ENCODE data around the gene TMTC1.

Gene TMTC1

DNA sequence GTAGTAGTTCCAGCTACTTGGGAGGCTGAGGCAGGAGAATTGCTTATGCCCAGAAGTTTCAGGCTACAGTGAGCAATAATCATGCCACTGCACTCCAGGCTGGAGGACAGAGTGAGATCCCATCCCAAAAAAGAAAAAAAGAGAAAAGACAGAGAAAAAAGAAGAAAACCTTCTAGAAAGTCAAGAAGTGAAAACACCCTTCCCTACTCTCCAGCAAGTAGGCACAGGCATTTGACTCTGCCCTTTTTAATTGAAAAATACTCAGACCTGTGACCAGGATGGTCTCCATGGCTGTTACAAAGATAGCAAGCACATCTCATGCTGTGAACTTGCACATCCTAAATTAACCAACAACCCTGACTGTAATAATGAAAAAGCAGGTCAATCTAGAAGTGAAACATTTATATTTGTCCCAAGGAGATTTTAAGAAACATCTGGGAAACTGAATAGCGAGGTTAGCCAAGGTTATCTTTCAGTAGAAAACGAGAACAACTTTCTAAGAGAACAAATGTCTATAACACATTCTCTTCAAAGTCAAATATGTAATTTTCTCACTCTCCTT is 2.0 kb downstream of the TMTC1 start:
- Histone ChIP-seq H3K27ac (peak overlapping the region in 11 of 21 experiments; percentile 10 to 91 (median 72)), H3K4me3 (peak overlapping the region; percentile 39 to 62 (median 58))

DNA sequence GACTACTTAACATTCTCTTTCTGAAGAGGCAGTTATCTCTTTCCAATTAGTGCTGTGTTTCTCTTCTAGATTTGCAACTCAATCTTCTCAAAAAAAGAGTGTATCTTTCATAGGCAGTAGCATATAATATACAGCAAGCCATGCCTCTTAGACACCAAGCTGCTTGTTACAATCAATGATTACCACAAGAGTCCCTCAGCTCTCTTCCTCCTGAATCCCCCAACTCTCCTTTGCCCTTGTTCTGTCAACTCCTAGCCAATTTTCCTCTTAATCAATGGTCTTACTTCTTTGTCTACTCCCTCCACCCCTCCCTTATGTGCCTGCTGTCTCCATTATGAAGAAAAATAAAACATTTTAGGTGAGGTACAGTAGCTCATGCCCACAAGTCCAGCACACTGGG is 2.6 kb downstream of the TMTC1 start:
- Histone ChIP-seq H3K4me3 (peak overlapping the region in 1 of 7 experiments; percentile 4), H3K27ac (peak overlapping the region in 3 of 21 experiments; percentile 36 to 91 (median 75))

DNA sequence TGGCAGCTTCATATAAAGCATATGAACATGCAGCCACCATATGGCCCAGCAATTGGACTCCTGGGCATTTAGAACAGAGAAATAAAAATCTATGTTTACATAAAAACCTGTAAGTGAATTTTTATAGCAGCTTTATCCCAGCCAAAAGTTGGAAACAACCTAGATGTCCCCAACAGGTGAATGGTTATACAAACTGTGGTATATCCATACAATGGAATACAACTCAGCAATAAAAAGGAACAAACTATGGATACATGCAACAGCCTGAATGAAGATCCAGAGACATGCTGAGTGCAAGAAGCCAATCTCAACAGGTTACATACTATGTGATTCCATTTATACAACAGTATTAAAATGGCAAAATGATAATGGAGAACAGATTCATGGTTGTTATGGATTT is 3.7 kb downstream of the TMTC1 start:
- Histone ChIP-seq H3K27ac (no peak overlapping the region), H3K4me3 (no peak overlapping the region)

DNA sequence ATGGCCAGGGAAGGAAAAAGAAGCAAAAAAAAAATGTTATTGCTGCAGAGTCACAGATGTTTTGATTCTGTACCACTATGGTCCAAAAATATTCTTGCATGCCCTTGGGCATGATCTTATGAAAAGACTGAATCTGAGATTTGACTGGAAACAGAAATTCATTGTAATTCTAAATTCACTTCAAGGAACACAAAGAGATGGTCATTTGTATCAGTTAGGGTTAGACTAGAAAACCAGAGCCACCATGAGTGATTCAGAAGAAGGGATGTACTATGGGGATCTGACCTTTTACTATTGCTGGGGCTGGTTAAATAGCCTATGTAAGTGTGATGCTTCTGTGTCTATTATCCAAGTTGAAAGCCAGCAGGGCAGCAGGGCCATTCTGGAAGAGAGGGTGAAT is 5.2 kb downstream of the TMTC1 start:
- Histone ChIP-seq H3K4me3 (no peak overlapping the region), H3K27ac (no peak overlapping the region)

DNA sequence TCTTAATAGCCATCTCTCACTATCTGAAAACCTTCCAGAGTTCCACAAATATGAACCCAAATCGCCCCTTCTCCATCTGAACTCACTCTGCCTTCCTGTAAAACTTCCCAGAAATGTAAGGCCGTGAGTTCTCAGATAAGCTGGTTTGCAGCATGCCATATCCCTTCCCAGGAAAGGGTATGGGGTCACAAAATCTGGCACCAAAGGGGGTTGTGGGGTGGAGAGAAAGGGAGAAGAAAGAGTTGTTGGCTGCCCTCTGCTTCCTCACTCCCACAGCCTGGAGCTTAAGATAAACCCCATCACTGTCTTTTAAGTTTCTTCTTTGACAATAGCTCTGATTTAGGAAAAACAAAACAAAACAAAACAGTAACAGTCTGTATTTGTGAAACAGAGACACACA is 10.7 kb downstream of the TMTC1 start:
- H3K4me3 ChIP-seq, result no peak overlapping the region
- H3K27ac ChIP-seq, result no peak overlapping the region

DNA sequence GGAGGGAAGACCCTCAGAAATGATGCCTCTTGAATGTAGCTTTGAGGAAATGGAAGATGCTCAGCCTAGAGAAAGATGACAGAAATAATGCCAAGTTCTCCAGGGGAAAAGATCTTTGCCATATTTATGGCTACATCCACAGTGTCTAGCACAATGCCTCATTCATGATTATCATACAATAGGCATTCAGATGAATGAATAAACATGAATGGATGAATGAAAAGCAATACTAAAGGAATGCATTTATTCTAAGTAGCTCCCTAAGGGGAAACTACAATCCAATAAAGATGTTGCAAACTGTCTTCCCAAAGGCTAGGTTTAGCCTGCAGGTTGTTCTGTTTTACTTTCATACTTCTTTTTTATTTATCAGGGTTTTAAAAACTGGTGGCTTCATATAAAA is 12.0 kb downstream of the TMTC1 start:
- Histone ChIP-seq H3K4me3 (no peak overlapping the region), H3K27ac (no peak overlapping the region)

DNA sequence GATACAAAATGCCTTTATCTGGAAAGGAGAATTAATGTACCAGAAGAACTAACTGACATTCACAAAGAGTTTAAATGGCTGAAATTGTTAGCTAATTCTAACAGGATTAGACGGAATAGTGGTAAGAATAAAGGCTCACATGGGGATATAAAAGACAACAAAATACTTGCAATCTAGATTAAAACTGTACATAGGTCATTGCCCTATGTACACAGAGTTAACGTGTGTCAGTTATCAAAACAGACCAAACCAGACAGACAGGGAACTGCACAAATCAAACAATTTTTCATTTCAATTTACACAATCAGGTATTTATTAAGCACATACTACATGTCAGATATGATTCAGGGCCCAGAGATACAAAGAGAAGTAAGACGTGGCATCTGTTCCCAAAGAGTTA is 12.6 kb downstream of the TMTC1 start:
- no peak overlapping the region for H3K4me3 ChIP-seq
- no peak overlapping the region for H3K27ac ChIP-seq

DNA sequence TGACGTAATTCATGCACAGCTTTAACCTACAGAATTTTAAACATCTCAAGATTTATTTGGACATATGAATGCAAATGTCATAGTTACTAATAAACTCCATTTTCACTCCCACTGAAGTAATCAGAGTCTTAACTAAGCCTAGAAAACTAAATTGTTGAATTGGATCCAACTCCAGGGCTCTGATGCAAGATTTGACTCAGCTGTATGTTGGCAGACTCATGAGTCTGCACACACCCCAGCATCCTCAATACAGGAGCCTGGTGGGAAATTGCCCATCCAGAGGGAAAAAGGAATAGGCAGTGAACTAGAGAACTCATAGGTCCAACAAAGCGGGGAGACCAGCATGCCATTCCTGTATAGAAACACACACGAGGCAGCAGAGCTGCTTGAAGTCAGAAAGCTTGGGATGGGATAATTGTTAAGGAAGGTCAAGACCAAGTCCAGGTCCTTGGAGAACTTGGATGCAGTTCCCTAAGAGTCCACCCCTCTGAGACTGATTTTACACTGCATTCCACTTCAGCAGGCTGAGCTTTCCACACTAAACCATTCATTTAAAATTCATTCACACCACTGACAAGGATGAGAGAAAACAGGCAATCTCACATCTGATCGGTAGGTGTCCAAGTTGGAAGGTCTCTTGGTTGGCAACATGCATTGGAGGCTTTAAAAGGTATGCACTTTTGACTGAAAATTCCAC is 14.4 kb downstream of the TMTC1 start:
- Histone ChIP-seq H3K27ac (no peak overlapping the region), H3K4me3 (no peak overlapping the region)

DNA sequence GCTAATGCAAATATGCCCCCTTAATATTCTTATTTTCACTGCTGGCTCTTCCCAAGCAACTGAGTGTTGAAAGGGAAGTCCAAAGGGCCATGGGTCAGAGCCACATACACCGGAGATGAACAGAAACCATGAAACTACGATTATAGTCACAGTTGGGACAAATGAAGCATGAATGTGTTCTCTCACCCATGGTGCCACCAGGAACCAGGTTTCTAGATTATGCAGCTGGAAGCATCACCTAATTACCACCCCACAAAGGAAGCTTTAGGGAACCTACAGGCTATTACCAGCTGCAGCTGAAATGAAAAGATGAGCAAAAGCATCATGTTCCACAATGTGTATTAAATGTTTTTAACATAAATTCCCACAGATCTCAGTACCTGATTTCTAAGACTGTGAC is 15.4 kb downstream of the TMTC1 start:
- Histone ChIP-seq H3K4me3 (no peak overlapping the region), H3K27ac (no peak overlapping the region)

DNA sequence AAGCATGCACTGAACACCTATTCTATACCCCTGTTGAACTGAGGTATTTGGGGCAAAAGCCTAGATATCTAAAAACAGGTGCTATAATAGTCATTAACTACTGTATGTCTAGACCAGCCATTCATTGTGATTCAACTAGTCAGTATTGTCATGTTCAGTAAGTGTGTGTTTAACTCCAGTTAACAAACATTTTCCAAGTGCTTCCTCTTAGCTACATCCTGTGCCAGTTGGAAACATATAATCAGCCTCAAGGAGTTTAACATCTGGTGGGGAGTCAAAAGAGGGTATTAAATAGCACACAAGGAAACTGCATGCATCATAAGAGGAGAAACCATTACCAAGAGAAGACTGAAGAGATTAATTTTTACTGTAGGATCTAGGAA is 20.4 kb downstream of the TMTC1 start:
- H3K27ac ChIP-seq, result no peak overlapping the region
- H3K4me3 ChIP-seq, result no peak overlapping the region

DNA sequence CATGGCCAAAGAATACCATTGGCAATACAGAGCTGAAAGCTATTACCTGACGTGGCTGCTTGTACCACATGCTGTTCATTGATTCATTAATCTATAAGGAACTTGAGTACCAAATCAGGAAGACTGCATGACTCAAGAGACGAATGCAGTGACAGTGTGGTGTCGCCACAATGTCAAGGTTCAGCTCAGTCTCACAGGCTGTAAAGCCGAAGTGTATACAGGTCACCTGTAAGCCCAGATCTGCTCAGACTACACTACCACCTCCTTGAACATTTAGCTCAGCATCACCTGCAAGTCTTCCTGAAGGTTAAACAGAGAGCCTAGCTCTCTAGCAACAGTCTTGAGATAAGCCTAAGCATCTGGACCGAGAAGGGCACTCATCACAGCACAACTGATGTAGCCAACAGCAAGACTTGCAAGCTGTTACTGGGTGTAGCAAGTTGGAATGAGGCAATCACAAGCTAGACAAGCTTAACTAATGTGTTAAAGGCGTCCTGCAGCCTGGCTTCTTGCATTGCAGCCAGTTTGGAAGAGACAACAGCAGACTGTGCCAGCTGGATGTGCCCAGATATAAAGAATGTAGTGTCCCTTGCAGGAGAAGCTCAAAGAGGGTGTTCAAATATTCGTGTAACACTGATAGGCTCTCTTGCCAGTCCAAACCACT is 21.0 kb downstream of the TMTC1 start:
- Histone ChIP-seq H3K4me3 (no peak overlapping the region), H3K27ac (no peak overlapping the region)

DNA sequence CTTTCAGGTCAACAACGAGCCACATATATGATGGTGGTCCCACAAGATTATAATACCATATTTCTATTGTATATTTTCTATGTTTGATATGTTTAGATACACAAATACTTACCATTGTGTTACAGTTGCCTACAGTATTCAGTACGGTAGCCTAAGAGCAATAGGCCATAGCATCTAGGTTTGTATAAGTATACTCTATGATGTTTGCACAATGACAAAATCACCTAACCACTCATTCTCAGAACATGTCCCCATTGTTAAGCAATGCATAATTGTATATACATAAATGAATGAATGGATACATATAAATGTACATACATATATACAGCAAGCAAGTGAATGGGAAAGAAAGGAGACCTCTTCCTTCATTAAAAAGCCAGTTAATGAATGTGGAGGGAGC is 23.8 kb downstream of the TMTC1 start:
- H3K4me3 ChIP-seq, result no peak overlapping the region
- H3K27ac ChIP-seq, result no peak overlapping the region

DNA sequence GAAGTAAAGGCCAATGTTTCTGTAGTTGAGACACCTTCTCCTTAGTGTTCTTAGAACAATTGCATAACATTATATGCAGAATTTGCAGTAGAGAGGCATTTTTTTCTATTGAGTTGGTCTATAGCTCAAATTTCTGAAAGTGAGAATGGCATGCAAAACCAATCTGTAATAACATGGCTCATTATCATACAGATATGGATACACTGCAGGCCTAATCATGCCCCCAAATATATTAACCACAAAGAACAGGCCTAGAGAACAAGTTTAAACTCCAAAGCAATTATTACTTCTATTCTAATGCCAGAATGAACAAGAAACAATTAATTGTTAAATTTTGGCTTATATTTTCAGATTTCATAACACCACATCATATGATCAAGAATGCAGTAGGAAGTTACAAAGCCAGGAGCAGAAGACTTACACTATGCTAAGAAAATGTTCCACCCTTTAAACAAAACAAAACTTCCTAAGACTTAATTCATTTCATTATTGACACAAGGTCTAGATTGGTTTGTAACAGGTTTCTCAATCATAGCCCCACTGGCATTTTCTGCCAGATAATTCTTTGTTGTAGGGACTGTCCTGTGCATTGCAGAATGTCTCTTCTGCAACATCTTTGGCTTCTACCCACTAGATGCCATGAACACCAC is 26.9 kb downstream of the TMTC1 start:
- Histone ChIP-seq H3K27ac (no peak overlapping the region), H3K4me3 (no peak overlapping the region)

DNA sequence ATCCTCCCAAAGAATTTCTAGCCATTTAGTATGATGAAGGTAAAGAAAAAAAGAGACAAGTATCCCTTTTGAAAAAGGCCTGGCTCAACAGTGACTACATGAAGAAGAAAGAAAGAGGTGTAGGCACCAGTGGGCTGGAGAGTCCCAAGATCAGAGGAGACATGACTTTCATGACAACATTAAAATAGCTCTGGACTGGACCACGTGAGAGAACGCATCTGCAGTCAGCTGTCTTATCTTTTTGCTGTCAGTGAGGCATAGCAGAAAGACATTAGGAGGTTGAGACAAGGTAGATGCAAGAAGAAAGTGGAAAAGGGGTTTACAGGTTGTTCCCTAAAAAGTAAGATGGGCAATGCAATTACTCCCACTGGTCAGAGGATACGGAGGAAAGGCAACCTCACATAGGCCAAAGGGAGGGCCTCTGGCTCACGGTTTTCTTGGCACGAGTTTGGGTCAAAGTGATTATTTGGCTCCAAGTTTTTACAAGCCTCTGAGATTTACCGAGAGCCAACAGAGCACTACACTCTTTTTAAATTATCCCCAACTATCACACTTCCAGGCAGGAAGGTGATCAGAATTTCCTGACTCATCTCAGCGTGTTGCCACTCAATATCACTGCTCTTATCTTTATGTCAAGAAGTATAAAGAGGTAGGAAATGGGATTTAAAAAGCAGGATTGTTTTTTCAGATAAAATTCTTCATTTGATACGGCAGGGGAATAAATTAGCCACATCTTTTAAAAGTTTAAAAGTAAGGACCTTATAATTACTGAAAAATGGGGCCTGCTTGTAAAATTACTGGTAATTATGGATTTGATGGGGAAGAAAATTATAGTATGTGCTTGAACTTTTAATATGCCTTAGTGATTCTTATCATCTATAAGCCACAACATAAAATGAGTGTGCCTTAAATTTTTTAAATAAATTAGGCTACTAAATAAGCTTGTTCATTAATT is 29.2 kb downstream of the TMTC1 start:
- Histone ChIP-seq H3K4me3 (no peak overlapping the region), H3K27ac (peak overlapping the region in 1 of 21 experiments; percentile 5)

DNA sequence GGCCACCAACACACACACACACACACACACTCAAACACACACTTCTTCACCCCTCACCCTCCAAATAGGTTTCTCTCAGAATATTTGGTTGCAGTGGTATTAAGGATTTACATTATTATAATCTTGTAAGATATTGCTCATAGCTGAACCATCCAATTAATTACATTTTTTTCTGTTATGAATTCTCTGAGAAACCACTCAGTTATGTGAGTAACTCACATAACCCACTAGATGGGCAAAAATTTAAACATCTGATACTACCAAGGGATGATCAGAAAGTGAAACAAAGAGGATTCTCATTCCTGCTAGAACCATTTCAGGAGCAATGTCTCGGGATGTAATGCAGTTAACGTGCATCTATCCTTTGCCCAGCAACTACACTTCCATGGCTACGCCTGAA is 31.6 kb downstream of the TMTC1 start:
- Histone ChIP-seq H3K27ac (no peak overlapping the region), H3K4me3 (no peak overlapping the region)

DNA sequence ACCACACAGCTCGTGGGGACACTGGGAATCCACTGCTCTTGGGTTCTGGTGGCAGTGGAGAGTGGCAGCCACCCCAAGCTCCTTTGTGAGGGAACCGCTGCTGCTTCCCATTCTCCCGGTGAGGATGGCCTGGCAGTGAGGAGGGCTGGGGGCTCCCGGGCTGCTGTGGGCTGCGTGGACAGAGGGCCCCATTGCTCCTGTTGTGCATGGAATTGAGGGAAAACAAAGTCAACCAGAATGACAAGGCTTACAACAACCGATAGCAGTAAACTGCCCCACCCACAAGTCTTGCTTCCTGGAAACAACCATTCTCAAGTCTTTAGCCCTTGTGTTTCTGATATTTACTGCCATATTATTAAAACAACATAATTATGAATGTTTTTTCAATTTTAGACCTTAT is 32.1 kb downstream of the TMTC1 start:
- Histone ChIP-seq H3K27ac (no peak overlapping the region), H3K4me3 (no peak overlapping the region)

DNA sequence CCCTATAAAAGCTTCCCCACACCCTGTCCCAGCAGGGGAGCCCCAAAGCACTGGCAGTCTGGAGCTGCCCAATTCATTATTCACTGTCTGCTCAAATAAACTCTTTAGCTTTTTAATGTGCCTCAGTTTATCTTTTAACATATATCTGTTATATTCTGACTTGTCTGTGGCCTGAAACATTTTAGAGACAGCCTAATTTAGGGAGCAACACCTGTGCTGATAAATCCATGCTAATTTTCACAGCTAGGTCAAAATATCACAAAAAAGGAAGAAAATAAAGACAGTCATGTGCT is 32.9 kb downstream of the TMTC1 start:
- Histone ChIP-seq H3K4me3 (no peak overlapping the region), H3K27ac (no peak overlapping the region)

DNA sequence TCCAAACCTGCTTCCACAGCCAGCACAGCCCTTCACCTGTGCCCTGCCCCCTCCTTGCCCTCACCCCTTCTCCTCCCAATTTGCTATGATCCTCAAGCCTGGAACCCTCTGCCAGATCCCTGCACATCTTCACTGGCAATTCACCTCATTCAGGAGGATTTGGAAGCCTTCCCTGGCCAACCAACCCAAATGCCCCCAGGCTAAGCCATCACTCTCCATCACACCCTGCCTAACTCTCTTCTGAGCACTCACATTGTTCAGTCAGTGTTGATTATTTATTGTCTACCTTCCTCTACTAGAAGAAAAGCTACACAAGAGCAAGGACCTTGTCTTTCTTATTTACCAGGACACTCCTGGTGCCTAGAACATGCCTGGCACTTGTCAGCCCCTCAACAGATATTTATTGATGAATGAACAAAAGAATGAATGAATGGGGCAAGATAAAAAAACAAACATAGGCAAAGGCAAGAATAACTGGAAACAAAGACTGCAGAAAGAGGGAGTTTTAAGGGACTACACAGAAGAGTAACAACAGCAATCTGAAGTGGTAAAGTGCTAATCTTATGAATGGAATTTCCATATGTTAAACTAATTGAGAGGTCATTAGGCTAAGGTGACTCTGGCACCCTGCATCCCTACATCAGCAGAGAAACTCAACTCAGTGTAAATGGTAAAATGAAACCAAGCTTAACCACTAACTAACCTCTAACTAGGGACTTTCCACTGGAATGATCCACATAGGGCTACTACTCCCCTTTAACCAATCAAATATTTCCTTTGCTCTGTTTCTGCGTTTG is 33.4 kb downstream of the TMTC1 start:
- H3K4me3 ChIP-seq, result no peak overlapping the region
- H3K27ac ChIP-seq, result no peak overlapping the region

DNA sequence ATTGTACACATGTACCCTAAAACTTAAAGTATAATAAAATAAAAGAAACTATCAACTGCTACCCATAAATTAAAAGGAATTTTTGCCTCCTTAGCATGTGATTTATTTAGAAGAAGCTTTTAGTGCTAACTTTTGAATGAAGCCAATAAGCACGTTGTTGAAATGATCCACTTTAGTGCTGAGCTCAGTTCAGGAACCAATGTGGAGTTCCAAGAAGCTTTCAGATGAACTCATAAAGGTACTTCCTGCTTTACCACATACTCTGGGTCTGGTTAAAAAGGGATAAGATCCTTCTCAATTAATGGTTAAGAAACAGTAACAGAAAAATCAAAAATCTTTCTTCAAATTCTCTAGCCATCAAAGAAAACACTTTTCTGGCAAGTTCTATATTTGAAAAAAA is 39.4 kb downstream of the TMTC1 start:
- no peak overlapping the region for H3K4me3 ChIP-seq
- H3K27ac ChIP-seq, result peak overlapping the region in 1 of 21 experiments; percentile 41
